NCI-H1092 treated with DMSO at 0.1 percent for 48 hours (cell line): ENCODE measurements around the gene ADGRV1.
A peak's percentile ranks its signal among the peaks of the same experiment; 100 is the strongest.
"Not testable (repeated sequence)": the region's sequence is repeated elsewhere in the genome, so short reads cannot be mapped to it uniquely, and the experiment has no call there.

Experiments
- DNase-seq: peaks from one replicate; lab custom pipeline; 2025; lab: John Stamatoyannopoulos, UW

Gene ADGRV1

DNA sequence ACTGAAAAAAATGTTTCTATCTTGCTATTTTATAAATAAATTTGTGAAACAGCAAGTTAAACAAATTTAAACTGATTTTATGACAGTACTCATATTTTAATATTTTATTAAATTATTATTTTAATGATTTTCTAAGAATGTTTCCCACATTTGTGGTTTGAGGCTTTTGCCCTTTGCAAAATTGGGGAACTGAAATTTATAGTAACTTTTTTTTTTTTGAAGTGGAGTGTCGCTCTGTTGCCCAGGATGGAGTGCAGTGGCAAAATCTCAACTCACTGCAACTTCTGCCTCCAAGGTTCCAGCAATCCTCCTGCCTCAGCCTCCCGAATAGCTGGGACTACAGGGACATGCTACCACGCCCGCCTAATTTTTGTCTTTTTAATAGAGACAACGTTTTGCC is 7.2 kb upstream of the ADGRV1 start:
- no peak for DNase-seq

- DNase-seq, result no peak
Measured at GRCh38 chr5:90553711-90554110, 4.9 kb upstream of the ADGRV1 start.

- DNase-seq, result no peak
Measured at GRCh38 chr5:90554358-90555006, 4.1 kb upstream of the ADGRV1 start.

GRCh38 chr5:90555666-90556065 is 2.9 kb upstream of the ADGRV1 start:
- no peak for DNase-seq

DNA sequence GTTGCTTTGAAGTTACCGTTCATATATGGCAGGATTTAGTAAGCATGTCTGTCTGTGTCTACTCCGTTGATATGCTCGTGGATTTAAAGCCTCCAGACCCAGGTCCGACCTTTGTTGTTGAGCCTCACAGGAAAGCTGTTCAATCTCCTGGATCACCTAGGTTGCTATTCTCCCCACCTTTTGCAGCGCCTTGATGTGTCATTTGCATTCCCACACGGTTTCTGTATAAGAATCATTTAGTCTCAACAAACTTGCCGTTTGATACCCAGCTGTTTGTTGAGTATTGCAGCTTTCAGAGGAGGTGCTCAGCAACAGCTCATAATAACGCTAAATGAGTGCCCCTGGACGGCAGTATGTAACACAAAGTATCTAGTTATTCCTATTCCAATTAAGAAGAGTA is 1.2 kb upstream of the ADGRV1 start:
- no peak for DNase-seq

DNA sequence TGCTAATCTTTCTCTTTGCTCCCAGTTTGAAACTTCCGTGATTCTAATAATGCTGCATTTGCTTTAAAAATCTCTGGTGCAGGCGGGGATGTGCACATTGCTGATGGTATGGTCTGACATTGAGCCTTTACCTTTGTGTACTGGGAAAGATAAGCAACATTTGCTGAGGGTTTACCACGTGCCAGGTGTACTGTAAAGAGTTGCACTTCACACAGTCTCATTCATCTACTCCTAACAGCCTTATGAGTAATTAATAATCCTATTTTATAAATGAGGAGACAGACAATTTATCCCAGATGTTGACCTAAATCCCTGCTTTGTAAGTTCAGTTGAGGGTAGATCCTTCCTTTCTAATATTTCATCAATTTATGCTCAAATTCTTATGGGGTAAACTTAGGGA is 726 bp upstream of the ADGRV1 start:
- no peak for DNase-seq

DNA sequence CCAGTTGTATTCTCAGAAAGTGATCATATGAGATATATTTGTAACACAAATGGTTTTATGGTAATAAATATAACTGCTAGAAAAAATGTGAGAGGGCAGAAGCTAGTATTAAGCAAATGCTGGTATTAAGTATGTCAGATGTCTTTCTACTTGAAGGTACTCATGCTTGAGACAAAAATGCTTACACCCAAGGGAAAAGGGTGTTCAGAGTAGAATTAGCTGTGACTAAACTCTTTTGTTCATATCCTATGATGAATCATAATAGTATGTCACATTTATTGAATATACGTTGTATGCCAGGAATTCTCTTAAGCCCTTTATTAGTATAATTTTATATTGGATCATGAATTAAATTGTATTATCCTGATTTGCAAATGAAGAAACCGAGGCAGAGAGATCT is 2.2 kb downstream of the ADGRV1 start:
- DNase-seq, result no peak

DNA sequence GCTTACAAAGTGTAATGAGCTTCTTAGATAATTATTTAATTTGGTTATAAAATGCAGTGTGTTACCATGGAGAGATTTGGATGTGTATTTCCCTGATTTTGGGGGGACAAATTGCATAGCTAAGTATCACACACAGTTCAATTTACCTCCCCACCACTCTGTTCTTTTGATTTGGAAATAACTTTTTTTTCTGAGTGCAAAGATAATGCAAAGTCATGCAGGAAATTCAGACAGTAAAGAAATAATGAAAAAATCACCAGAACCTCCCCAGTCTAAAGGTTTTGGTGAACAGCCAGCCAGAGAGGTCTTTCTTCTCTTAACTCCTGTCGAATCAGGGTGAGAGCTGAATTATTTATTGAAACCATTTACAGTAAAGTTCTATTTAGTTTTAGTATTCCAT is 3.2 kb downstream of the ADGRV1 start:
- no peak for DNase-seq

- peak; percentile 11 for DNase-seq
Measured at GRCh38 chr5:90562341-90562740, 3.7 kb downstream of the ADGRV1 start.

DNA sequence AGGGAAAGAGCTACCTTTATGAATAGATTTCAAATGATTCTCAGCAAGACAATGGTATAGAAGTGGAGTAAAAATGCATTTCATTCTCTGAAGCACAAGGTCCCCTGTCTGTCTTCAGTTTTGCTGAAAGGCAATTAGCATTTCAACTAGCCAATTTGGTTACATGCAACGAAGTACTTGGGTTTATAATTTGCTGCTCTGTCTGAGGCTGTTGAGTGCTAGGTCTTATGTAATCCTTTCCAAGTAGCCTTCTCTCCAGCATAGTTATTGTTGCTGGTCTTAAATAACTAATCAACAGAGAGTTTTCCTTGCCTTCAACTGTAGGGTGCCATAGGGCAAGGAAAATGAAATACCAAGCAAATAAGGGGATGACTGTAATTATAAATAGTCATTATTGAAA is 4.5 kb downstream of the ADGRV1 start:
- DNase-seq, result no peak

DNA sequence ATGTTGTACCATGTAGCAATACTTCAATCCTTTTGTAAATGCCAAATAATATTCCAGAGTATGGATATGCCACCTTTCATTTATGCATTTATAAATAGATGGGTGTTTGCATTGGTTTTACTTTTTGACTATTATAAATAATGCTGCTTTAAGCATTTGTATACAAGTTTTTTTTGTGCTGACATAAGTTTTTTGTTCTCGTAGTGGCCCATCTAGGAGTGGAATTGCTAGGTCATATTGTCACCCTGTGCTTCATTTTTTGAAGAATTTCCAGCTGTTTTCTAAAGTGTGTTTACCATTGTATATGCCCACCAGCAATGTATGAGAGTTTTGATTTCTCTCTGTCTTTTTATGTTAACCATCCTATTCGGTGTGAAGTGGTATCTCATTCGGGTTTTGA is 6.9 kb downstream of the ADGRV1 start:
- no peak for DNase-seq

DNA sequence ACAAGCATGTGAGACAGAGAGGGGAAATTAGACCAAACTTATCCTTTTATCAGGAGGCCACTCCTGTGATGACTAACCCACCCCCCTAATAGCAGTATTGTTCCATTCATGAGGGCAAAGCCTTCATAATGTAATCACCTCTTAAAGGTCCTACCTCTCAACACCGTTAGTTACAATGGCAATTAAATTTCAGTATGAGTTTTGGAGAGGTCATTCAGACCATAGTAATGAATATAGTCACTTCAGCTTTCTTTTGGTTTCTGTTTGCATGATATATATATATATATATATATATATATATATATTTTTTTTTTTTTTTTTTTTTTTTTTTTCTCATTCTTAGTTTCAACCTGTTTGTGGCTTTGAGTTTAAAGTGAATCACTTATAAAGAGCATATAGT is 10.5 kb downstream of the ADGRV1 start:
- no peak for DNase-seq

- no peak for DNase-seq
Measured at GRCh38 chr5:90570034-90570433, 11.4 kb downstream of the ADGRV1 start.

DNA sequence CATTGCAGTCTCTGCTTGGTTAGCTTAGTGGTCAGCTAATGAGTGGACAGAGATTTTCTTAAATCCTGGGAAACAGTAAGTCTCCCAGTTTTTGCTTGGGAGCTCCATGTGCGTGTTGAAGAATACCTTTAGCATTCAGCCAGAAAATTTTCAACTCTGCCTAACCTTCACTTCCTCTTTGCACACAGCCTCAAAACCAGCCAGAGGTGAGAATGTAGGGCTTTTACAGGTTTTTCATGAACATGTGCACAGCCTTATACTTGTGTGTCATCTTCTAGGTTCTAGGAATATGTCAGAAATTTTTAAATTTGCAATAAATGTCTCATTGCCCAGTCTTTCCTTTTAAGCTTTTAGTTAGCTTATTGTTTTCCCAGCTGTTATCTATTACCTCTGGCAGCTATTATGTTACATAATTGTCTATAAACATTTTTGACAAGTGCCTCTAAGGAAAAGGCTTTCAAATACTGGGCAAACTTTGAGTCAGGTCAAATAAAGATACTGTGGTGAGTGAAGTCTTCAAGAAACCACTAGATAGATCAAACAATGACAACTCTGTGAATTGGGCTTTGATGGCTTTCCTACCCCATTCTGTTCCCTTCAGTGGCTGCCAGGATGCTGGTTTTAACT is 12.7 kb downstream of the ADGRV1 start:
- no peak for DNase-seq

GRCh38 chr5:90575712-90576111 is 17.1 kb downstream of the ADGRV1 start:
- no peak for DNase-seq

DNA sequence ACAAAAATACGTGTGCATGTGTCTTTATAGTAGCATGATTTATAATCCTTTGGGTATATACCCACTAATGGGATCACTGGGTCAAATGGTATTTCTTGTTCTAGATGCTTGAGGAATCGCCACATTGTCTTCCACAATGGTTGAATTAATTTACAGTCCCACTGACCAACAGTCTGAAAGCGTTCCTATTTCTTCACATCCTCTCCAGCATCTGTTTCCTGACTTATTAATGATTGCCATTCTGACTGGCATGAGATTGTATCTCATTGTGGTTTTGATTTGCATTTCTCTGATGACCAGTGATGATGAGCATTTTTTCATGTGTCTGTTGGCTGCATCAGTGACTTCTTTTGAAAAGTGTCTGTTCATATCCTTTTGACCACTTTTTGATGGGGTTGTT is 18.0 kb downstream of the ADGRV1 start:
- DNase-seq, result not testable (repeated sequence)

- DNase-seq, result not testable (repeated sequence)
Measured at GRCh38 chr5:90579905-90580304, 21.3 kb downstream of the ADGRV1 start.

DNA sequence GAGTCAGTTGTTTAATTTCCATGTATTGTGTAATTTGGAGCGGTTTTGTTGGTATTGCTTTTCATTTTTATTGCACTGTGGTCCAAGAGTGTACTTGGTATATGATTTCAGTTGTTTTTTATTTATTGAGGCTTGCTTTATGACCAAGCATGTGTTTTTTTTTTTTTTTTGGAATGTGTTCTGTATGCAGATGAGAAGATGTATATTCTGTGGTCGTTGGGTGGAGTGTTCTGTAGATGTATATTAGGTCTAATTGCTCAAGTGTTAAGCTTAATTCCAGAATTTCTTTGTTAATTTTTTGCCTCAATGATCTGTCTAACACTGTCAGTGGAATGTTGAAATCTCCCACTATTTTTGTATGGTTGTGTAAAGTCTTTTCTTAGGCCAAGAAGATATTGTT is 23.4 kb downstream of the ADGRV1 start:
- DNase-seq, result no peak

DNA sequence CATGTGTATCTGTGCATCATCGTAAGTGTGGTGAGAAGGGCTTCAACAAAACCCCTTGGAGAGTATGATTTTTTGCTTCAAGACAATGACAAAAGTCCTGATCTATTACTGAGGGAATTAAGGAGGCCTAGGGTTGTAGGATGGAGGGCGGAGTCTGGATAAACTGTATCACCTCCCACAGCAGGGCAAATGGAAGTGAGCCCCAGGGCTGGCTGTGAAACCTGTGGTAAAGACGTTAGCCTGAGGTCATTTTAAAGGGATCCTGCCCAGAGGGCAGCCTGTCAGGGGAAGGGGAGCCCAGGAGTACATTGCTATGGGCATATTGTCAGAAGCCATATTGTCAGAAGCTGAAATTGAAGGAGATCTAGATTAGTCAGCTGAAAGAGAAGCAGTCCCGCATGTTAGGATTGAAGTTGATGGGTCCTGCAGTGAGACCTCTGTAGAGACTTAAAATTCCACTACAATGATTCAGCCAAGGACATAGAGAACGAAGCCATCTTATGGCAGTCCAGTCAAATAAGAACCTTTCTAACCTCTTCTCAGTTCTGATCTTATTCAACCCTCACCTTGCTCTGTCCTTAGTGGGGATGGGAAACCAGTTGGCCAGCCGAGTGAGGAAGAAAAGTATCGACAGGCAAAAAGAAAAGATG is 26.9 kb downstream of the ADGRV1 start:
- DNase-seq, result no peak

GRCh38 chr5:90586469-90586868 is 27.9 kb downstream of the ADGRV1 start:
- DNase-seq, result no peak

DNA sequence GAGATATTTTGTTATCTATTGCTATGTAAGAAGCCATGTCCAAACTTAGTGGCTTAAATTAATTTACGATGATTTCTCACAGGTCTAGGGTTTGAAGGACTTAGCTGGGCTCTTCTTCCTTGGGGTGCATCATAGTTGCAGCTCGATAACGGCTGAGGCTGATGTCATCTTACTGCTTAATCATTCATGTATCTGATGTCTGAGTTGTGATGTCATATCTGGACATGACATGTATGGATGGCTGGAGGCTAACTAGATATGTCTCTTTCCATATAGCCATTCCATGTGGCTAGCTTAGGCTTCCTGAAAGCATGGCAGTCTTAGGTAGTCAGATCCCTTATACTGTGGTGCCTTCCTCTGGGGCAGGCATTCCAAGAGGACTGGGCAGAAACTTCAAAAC is 31.6 kb downstream of the ADGRV1 start:
- no peak for DNase-seq

DNA sequence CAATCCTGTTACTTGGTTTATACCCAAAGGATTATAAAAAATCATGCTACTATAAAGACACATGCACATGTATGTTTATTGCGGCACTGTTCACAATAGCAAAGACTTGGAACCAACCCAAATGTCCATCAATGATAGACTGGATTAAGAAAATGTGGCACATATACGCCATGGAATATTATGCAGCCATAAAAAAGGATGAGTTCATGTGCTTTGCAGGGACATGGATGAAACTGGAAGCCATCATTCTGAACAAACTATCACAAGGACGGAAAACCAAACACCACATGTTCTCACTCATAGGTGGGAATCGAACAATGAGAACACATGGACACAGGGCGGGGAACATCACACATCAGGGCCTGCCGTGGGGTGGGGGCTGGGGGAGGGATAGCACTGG is 34.5 kb downstream of the ADGRV1 start:
- DNase-seq, result not testable (repeated sequence)

DNA sequence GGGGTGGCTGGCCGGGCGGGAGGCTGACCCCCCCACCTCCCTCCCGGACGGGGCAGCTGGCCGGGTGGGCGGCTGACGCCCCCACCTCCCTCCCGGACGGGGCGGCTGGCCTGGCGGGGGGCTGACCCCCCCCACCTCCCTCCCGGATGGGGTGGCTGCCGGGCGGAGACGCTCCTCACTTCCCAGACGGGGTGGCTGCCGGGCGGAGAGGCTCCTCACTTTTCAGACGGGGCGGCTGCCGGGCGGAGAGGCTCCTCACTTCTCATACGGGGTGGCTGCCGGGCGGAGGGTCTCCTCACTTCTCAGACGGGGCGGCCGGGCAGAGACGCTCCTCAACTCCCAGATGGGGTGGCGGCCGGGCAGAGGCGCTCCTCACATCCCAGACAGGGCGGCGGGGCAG is 37.2 kb downstream of the ADGRV1 start:
- not testable (repeated sequence) for DNase-seq

DNA sequence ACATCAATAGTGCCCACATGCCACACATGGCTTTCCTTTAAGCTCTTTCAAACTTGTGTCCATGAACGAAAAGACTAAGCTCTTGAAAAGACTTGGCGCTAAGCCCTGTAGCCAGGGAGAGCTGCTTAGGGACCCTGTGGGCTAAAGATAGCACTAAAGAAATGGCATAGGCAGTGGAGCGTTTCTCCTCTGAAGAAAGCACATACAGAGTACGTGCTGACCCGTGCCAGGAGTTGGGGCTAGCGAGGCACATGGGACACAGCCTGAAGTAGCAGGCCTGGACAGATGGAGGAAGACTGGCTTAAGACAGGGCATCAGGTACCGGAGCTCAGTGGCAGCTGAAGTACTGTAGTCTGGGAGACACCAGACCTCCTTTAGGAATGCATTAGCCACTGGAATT is 39.7 kb downstream of the ADGRV1 start:
- no peak for DNase-seq
